BJ (cell line): ENCODE data around the gene PRR5L. TPM values are rescaled to one million over a fixed set of nuclear protein-coding genes. Genes with fewer than 3 reads are reported as not detected.

ENCODE experiments used
- CTCF ChIA-PET: fragments of 350-600 bp; formaldehyde crosslinking; extraction: SDS; loops from one replicate; lab custom pipeline; 2021; ENCODE audit warnings: antibody characterized with exemption, inconsistent platforms; lab: Yijun Ruan, JAX
- POLR2A ChIA-PET: fragments of 300-600 bp; sonication (Branson Sonifier 250); formaldehyde crosslinking; extraction: SDS; loops from one replicate; lab custom pipeline; 2021; ENCODE audit warnings: antibody characterized with exemption; lab: Charles Lee
- DNase-seq: peaks from one replicate; pipeline ENCODE4 v3.0.0-alpha.2; 2011; ENCODE audit warnings: low read depth
- H3K27me3 ChIP-seq: 2 replicates; pipeline ENCODE4 v1.6.0; 2011; ENCODE audit warnings: low read length; ENCODE audit not compliant: control insufficient read depth, insufficient read depth
- H3K36me3 ChIP-seq: 2 replicates; pipeline ENCODE4 v1.5.1; 2011; ENCODE audit warnings: low read length; ENCODE audit not compliant: control insufficient read depth, insufficient read depth
- H3K4me3 ChIP-seq: 2 replicates; pipeline ENCODE4 v1.5.1; 2011; ENCODE audit warnings: low read depth, mild to moderate bottlenecking, control low read depth, low read length
- CTCF ChIP-seq: IDR thresholded peaks from 2 replicates; pipeline ENCODE4 v1.5.1; 2011; ENCODE audit warnings: low read depth, mild to moderate bottlenecking, control low read depth, inconsistent platforms, low read length, moderate library complexity; ENCODE audit not compliant: insufficient read depth
- polyA plus RNA-seq: library from polyadenylated mRNA; depleted of rRNA; stranded (reverse); fragments of >200 nt; gene quantifications from 2 replicates; pipeline ENCODE4 v1.2.3, GENCODE V29; 2011

Gene PRR5L
- polyA plus RNA-seq, 1 experiment = 13.3 TPM

- no peak for TF ChIP-seq CTCF
- ChIA-PET POLR2A (no interaction called here), CTCF (no interaction called here)
- DNase-seq = no peak
- H3K27me3 ChIP-seq = no peaks in the 10 kb centered on the region
- H3K4me3 ChIP-seq = no peak overlapping the region
- H3K36me3 ChIP-seq = no peaks in the 10 kb centered on the region
These were observed 30.7 kb downstream of the PRR5L start for GRCh38 chr11:36326524-36327419.

GRCh38 chr11:36328966-36329673 lies 33.0 kb downstream of the PRR5L start:
- H3K36me3 ChIP-seq = no peaks in the 10 kb centered on the region
- ChIA-PET POLR2A (no interaction called here), CTCF (interaction anchor here (1.2 kb wide), 1 partner anchor 14 kb away, joined by 3 read pairs; no protein-coding TSS in a partner anchor)
- no peak overlapping the region for H3K4me3 ChIP-seq
- no peaks in the 10 kb centered on the region for H3K27me3 ChIP-seq
- TF ChIP-seq CTCF = no peak
- DNase-seq = no peak

DNA sequence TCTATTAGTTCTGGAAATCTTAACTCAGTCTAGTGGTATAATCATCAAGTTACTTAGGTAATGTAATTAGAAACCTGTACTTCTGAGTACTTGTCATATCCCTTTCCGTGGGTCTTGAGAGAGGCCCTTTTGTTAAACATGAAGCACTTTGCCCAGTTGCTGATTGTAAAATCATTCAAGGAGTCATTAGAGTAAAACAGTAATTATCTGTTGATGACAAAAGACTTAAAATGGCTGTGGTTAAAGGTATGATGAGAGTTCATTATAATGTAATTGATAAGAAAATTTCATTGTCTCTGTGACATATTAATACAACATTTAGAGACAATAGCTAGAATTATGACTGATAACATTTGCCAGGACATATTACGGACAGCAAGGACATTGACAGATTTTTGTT lies 34.3 kb downstream of the PRR5L start:
- Histone ChIP-seq H3K27me3 (no peaks in the 10 kb centered on the region), H3K4me3 (no peak overlapping the region), H3K36me3 (no peaks in the 10 kb centered on the region)
- POLR2A ChIA-PET = no interaction called here
- DNase-seq = no peak
- no peak for TF ChIP-seq CTCF
- CTCF ChIA-PET = no interaction called here

GRCh38 chr11:36333468-36333867 lies 37.4 kb downstream of the PRR5L start:
- H3K36me3 ChIP-seq = no peaks in the 10 kb centered on the region

More at GRCh38 chr11:36333468-36333867, 37.4 kb downstream of the PRR5L start:
- Histone ChIP-seq H3K4me3 (no peak overlapping the region), H3K27me3 (no peaks in the 10 kb centered on the region)
- no peak for TF ChIP-seq CTCF
- ChIA-PET POLR2A (no interaction called here), CTCF (interaction anchor here (1.2 kb wide), 1 partner anchor 16 kb away, joined by 3 read pairs; no protein-coding TSS in a partner anchor)
- no peak for DNase-seq
